Subcutaneous adipose tissue (tissue), 4 donors: ENCODE measurements around the gene LRP1B. TPM values are rescaled to one million over a fixed set of nuclear protein-coding genes. Genes with fewer than 3 reads are reported as not detected.

Experiments used
- total RNA-seq, 4 donors: library from RNA; depleted of rRNA; stranded (reverse); fragments of >200 nt; gene quantifications; one replicate each; pipeline ENCODE4 v1.1.0, GENCODE V29; 2016
- TF ChIP-seq, protein P1 (sequence below): fragments of 450-650 bp; IDR thresholded peaks from one replicate; pipeline ENCODE4 v1.5.1; 2016; ENCODE audit warnings: low read depth, mild to moderate bottlenecking, control low read depth, antibody characterized with exemption, moderate library complexity

LRP1B gene
- total RNA-seq: 10 to 100 TPM in 3 of 4 donors, 1 to 10 TPM in 1; 4.2 to 50.2 (median 14.7) TPM

DNA sequence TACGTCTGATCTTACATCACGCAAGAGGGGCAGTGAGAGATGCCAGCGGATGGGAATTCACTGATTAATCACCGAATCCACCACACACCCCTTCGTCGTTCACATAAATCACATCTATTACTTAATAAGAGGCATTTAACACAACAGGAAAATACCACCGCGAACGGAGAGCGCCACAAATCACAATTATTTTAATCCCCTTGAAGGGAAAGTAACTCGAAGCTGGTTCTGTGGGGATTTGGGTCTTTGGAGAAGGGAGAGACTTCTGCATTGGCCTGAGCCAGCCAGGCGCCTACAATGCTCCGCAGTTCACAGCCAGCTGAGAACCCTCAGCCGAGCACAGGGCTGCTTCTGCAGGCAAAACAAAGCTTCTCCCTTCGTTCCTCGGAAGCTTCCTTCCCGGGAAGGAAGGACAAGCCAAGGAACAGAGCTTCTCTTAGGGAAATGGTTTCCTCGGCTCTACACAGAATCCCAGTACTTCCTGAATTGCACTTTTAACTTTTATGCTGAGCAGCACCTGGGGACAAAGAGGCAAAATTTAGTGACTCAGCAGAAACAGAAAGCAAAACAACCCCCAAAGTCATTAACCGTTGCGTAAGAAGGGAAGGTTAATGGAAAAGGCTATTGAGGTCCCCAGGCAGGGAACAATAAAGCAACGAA lies at the start of gene LRP1B:
LRP1B (minus strand) TSS at position 7 of the 660 bp plus-strand sequence. CDS start 287 bp downstream, outside the sequence.
- TF ChIP-seq, protein P1, sequence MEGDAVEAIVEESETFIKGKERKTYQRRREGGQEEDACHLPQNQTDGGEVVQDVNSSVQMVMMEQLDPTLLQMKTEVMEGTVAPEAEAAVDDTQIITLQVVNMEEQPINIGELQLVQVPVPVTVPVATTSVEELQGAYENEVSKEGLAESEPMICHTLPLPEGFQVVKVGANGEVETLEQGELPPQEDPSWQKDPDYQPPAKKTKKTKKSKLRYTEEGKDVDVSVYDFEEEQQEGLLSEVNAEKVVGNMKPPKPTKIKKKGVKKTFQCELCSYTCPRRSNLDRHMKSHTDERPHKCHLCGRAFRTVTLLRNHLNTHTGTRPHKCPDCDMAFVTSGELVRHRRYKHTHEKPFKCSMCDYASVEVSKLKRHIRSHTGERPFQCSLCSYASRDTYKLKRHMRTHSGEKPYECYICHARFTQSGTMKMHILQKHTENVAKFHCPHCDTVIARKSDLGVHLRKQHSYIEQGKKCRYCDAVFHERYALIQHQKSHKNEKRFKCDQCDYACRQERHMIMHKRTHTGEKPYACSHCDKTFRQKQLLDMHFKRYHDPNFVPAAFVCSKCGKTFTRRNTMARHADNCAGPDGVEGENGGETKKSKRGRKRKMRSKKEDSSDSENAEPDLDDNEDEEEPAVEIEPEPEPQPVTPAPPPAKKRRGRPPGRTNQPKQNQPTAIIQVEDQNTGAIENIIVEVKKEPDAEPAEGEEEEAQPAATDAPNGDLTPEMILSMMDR: no peak

DNA sequence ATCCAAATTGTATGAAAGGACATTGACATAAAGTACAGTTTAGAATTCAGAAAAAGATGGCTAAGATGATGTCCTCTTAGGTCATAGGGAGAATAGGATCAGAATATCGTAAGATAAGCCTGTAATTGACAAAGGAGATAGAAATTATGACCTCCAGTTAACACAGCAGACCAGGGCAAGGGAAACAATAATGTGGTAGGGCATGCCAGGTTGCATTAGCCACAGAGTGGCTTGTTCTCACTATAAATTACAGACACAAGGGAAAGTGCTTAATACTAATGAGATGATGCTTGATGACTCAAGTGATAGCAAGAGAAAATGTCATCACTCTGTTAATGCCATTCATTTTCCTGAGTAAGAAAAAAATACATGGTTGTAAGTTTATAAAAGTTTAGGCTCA lies 48.9 kb upstream of the LRP1B start:
- TF ChIP-seq, protein P1: no peak

DNA sequence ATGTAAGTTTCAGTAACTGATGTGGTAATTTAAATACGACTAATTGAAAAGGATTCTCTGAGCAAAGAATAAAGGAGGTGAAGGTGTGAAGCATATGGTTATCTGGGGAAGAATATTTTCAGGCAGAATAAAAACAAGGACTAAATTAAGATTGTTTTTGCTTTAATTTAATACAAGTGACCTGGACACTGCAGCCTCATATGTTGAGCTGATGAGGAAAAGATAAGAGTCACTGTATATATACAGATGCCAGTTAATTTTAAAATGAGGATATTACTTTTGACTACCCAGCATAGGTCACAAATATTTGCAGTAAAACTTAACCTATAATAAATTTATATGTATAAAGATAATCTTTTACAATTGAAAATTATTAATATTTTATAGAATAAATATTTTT lies 47.8 kb upstream of the LRP1B start:
- TF ChIP-seq, protein P1: no peak

DNA sequence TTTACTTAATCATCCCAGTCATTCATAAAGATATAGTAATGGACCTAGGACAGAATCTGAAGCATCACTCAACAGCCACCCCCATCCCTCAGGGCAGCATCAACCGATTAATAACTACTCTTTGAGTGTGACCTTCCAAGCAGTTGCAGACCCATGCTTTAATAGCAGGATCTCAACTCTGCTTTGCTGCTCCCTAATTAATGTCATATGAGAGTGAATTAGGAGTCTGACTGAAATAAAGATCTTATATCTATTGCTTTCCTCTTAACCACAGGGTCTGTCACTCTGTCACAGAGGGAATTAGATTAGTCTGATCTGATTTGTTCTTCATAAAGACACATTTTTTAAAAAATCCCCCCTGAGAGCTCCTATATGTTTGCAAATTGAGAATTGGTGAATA lies 46.1 kb upstream of the LRP1B start:
- TF ChIP-seq, protein P1: no peak

DNA sequence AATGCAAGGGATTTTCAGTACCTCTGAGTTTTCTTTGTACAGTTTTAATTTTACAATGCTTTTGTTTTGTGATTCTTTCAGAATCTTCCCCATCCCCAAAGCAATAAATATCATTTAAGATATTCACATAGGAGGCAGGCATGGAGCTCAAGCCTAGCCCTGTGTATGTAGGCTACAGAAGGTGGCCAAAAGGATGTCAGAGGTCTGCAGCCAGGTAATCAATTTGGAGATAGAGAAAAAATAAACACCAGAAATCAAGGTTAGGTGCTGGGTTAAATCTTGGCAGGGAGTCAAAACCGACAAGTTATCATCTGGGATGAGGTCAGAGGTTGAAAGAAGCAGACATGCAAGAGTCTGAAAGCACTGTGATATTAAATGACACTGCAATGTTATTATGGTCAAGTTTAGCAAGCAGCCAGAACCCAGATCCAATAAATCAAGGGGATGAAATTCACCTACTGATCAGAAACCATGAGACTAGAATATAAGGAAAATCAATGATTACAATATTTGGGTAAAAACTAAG lies 45.1 kb upstream of the LRP1B start:
- TF ChIP-seq, protein P1: no peak

DNA sequence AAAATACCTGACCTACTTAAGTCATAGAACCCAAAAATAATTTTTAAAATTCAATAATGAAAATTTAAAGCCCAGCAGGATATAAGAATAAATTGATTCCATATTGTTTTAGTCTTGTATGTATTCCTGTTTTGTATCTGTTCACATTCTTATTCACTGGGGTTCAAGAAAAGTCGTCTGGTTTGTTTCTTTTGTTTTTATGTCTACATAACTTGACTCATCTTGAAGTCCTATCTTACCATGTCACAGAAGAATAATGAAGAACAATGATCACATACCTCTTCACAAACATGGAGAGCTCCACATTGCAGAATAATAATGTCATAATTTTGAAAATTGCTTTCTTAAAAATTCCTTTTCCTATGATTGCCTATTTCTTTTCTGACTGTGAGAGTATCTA lies 43.4 kb upstream of the LRP1B start:
- TF ChIP-seq, protein P1: no peak

DNA sequence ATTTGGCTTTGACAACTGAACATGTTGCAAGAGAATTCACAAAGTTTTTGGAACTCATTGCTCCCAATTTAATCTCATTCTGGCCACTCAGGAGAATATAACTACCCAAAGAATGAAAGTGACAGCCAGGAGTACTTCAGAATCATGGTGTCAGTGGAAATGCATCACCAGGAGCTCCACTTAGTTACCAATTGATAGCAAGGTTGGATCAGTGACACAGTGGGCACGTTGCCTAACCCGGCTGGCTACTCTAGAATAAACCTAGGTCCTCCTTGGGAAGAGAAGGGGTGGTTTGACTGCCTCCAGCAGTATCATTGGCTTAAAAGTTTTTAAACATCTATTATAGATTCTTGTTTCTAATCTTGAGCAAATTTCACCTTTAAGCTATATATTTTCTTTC lies 40.0 kb upstream of the LRP1B start:
- TF ChIP-seq, protein P1: no peak
